Peyer's patch (tissue), 4 donors: Measurements from ENCODE around the gene SAMD7.

Experiments used
- POLR2A ChIP-seq, 2 donors: fragments of 450-650 bp; IDR thresholded peaks; one replicate each; pipeline ENCODE4 v1.5.1; 2017; ENCODE audit warnings: antibody characterized with exemption in 2 of 2, mild to moderate bottlenecking in 2 of 2, moderate library complexity in 2 of 2
- TF ChIP-seq, protein P1 (sequence below), 6 experiments: fragments of 450-650 bp in 4 of 6; fragments of 200-600 bp in 2 of 6; sonication (generic) in 1 of 6; IDR thresholded peaks; one replicate each; pipeline ENCODE4 v1.5.1; 2017 to 2019; ENCODE audit warnings: antibody characterized with exemption in 6 of 6, mild to moderate bottlenecking in 3 of 6, moderate library complexity in 1 of 6

DNA sequence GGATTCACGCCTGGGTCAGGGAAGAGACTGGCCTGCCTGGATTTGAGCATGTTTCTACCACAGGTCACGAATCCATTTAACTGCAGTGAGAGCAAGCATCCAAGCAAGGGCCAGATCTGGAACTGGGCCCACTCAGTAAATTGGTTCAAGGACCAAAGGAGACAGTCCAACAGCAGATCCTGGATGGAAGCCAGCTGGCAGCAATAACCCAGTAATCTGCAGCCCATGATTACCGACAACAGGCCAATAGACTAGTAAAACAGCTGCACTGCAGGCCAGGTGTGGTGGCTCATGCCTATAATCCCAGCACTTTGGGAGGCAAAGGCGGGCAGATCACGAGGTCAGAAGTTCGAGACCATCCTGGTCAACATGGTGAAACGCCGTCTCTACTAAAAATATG lies 11.8 kb downstream of the SAMD7 start:
- TF ChIP-seq, protein P1, sequence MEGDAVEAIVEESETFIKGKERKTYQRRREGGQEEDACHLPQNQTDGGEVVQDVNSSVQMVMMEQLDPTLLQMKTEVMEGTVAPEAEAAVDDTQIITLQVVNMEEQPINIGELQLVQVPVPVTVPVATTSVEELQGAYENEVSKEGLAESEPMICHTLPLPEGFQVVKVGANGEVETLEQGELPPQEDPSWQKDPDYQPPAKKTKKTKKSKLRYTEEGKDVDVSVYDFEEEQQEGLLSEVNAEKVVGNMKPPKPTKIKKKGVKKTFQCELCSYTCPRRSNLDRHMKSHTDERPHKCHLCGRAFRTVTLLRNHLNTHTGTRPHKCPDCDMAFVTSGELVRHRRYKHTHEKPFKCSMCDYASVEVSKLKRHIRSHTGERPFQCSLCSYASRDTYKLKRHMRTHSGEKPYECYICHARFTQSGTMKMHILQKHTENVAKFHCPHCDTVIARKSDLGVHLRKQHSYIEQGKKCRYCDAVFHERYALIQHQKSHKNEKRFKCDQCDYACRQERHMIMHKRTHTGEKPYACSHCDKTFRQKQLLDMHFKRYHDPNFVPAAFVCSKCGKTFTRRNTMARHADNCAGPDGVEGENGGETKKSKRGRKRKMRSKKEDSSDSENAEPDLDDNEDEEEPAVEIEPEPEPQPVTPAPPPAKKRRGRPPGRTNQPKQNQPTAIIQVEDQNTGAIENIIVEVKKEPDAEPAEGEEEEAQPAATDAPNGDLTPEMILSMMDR (IDR thresholded peaks at IDR 0.05): no peak
- TF ChIP-seq POLR2A (IDR thresholded peaks at IDR 0.05): no peak
